ENCODE measurements around the gene AP3D1. TPM values are rescaled to one million over a fixed set of nuclear protein-coding genes. Genes with fewer than 3 reads are reported as not detected.
"Not testable (repeated sequence)": the region's sequence is repeated elsewhere in the genome, so short reads cannot be mapped to it uniquely, and the experiment has no call there.

AP3D1 gene
- polyA plus RNA-seq, 3 donors: 68.0 to 70.9 (median 69.8) TPM

DNA sequence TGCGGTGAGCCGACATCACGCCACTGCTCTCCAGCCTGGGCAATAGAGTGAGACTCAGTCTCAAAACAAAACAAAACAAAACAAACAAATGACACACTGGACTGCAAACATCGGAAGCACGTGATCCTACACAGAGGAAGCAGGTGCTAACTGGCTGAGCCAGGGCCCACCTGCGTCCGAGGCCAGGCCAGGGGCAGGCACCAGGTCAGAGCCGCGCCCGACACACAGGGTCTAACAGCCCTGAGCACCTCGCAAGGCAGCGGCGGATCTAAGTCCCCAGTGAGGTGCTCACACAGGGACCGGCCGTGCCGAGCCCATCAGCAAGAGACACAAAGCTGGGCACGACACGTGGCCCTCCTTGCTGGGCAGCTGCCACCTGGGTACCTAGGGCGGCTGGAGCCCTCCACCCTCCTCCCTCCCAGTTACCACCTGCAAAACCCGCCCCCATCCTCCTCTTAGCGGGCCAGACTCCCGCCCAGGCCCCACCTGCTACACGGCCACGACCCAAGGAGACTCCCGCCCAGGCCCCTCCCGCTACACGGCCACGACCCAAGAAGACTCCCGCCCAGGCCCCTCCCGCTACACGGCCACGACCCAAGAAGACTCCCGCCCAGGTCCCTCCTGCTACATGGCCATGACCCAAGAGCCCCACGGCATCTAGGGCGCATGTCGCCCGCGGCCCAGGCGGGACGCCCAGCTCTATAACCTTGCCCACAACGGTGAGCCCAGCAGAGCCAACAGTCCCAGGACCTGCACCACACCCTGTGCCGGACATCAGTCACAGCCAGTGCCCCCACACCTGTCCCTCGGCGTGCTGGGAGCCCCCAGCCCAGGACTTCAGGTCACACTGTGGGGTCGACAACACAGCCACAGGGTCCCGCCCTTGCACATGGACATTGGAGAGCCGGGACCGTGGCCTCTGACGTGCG is 15.6 kb downstream of the AP3D1 start:
- 88 to 91% (median 89%) methylated on average over 44 to 50 of the region's 50 CpGs for WGBS, 3 donors
- H3K27ac ChIP-seq (ENCODE audit: low read depth, low read length): no peak overlapping the region

- H3K27ac ChIP-seq (ENCODE audit: low read depth, low read length): no peak overlapping the region
- WGBS, 3 donors: 65 to 87% (median 74%) methylated on average over 16 to 19 of the region's 19 CpGs
Measured at GRCh38 chr19:2132731-2133490, 18.5 kb downstream of the AP3D1 start.

GRCh38 chr19:2132191-2132590 is 19.2 kb downstream of the AP3D1 start:
- WGBS, 3 donors: 77 to 94% (median 89%) methylated on average over 14 of the region's 14 CpGs
- H3K27ac ChIP-seq (ENCODE audit: low read depth, low read length): no peak overlapping the region

DNA sequence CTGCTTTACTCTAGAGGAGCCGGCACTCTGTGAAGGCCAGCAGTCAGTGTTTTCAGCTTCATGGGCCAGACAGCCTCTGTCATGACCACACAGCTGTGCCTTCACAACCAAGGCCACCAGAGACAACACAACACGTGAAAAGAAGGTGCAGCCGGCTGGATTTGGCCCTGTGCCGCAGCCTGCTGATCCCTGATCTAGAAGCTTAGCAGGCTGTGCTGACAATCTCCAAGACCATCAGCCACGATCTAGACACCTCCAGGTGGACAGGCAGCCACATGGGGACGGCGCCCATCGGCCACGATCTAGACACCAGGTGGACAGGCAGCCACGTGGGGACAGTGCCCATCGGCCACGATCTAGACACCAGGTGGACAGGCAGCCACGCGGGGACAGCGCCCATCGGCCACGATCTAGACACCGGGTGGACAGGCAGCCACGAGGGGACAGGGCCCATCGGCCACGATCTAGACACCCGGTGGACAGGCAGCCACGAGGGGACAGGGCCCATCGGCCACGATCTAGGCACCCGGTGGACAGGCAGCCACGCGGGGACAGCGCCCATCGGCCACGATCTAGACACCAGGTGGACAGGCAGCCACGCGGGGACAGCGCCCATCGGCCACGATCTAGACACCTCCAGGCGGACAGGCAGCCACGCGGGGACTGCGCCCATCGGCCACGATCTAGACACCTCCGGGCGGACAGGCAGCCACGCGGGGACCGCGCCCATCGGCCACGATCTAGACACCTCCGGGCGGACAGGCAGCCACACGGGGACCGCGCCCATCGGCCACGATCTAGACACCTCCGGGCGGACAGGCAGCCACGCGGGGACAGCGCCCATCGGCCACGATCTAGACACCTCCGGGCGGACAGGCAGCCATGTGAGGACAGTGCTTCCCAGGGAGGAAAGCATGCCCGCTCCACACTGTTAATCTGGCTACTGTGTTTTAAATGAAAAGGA is 20.1 kb downstream of the AP3D1 start:
- 89 to 90% (median 89%) methylated on average over 62 to 67 of the region's 67 CpGs for WGBS, 3 donors
- not testable (repeated sequence) for H3K27ac ChIP-seq (ENCODE audit: low read depth, low read length)

- 93 to 96% (median 95%) methylated on average over 28 of the region's 28 CpGs for WGBS, 3 donors
- no peak overlapping the region for H3K27ac ChIP-seq (ENCODE audit: low read depth, low read length)
Measured at GRCh38 chr19:2129892-2130770, 21.2 kb downstream of the AP3D1 start.

- 93 to 95% (median 94%) methylated on average over 11 of the region's 11 CpGs for WGBS, 3 donors
- no peak overlapping the region for H3K27ac ChIP-seq (ENCODE audit: low read depth, low read length)
Measured at GRCh38 chr19:2129486-2129885, 21.9 kb downstream of the AP3D1 start.

DNA sequence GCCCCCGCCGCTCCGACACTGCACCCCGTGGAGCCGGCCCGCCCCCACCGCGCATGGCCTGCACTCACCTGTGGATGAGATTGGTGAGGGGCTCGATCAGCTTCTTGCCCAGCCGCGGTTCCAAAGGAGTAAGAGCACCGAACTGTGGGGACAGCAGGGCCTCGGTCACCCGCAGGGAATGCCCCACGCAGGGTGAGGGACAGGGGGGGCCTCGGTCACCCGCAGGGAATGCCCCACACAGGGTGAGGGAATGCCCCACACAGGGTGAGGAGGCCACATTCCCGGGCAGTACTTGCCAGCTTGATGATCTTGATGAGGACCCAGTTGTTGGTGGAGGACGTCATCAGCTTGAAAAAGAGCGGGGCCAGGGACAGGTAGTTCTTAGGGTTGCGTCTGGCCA is 22.3 kb downstream of the AP3D1 start:
- no peak overlapping the region for H3K27ac ChIP-seq (ENCODE audit: low read depth, low read length)
- 94 to 97% (median 94%) methylated on average over 18 to 21 of the region's 21 CpGs for WGBS, 3 donors

GRCh38 chr19:2128252-2128651 is 23.1 kb downstream of the AP3D1 start:
- WGBS, 3 donors: 85 to 92% (median 91%) methylated on average over 25 to 28 of the region's 34 CpGs
- not testable (repeated sequence) for H3K27ac ChIP-seq (ENCODE audit: low read depth, low read length)

DNA sequence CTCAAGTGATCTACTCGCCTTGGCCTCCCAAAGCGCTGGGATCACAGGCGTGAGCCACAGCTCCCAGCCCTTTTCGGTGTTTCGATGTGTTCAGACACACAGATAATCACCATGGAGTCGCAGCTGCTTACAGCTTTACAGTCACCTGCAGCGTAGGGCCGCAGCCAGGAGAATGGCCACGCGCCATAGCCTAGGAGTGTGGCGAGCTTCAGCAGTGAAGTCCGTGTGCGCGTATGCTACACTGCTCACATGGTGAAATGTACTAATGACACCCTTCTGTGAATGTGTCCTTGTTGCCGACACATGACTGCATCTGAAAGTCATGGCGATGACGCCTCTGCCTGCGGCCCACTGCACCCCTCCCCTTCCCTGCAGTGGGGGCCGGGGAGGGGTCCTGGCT is 23.6 kb downstream of the AP3D1 start:
- WGBS, 3 donors: 78 to 83% (median 80%) methylated on average over 19 of the region's 19 CpGs
- no peak overlapping the region for H3K27ac ChIP-seq (ENCODE audit: low read depth, low read length)

- H3K27ac ChIP-seq (ENCODE audit: low read depth, low read length): no peak overlapping the region
- 94 to 96% (median 96%) methylated on average over 24 of the region's 24 CpGs for WGBS, 3 donors
Measured at GRCh38 chr19:2126879-2127518, 24.4 kb downstream of the AP3D1 start.

GRCh38 chr19:2123682-2124387 is 27.5 kb downstream of the AP3D1 start:
- H3K27ac ChIP-seq (ENCODE audit: low read depth, low read length): no peak overlapping the region
- 85 to 92% (median 88%) methylated on average over 25 of the region's 25 CpGs for WGBS, 3 donors

GRCh38 chr19:2122982-2123381 is 28.4 kb downstream of the AP3D1 start:
- WGBS, 3 donors: 93 to 95% (median 95%) methylated on average over 10 of the region's 10 CpGs
- H3K27ac ChIP-seq (ENCODE audit: low read depth, low read length): no peak overlapping the region

DNA sequence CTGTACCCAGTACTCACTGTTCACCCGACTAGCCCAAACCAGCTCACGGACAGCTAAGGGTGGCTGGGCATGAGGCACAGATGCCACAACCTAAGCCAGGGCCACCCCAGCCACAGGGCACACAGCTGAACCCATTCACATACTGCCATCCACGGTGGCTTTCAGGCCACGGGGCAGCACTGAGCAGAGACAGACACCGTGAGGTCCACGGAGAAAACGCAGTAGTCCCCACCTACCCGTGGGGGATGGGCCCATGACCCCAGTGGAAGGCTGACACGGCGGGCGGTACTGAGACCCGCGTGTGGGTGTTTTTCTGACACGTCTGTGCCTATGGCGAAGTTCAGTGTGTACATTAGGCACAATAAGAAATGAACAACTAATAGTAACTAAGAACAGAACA is 29.1 kb downstream of the AP3D1 start:
- WGBS, 3 donors: 88 to 91% (median 90%) methylated on average over 15 of the region's 15 CpGs

GRCh38 chr19:2121416-2122051 is 29.8 kb downstream of the AP3D1 start:
- no peak overlapping the region for H3K27ac ChIP-seq (ENCODE audit: low read depth, low read length)
- 91 to 93% (median 92%) methylated on average over 26 to 27 of the region's 27 CpGs for WGBS, 3 donors

More for the DNA sequence above, 29.1 kb downstream of the AP3D1 start:
- H3K27ac ChIP-seq (ENCODE audit: low read depth, low read length): no peak overlapping the region

GRCh38 chr19:2120821-2121220 is 30.5 kb downstream of the AP3D1 start:
- WGBS, 3 donors: 93 to 97% (median 94%) methylated on average over 26 of the region's 26 CpGs

More at GRCh38 chr19:2120821-2121220, 30.5 kb downstream of the AP3D1 start:
- no peak overlapping the region for H3K27ac ChIP-seq (ENCODE audit: low read depth, low read length)

Measured in adipose tissue (tissue), 3 donors.